GM12872 (cell line): ENCODE measurements around the gene CYSRT1.

Experiments
- CTCF ChIP-seq: IDR thresholded peaks from 3 replicates; pipeline ENCODE4 v1.5.1; 2011; ENCODE audit warnings: low read depth, mild to moderate bottlenecking, low read length, moderate library complexity; ENCODE audit not compliant: insufficient read depth

CYSRT1 gene

DNA sequence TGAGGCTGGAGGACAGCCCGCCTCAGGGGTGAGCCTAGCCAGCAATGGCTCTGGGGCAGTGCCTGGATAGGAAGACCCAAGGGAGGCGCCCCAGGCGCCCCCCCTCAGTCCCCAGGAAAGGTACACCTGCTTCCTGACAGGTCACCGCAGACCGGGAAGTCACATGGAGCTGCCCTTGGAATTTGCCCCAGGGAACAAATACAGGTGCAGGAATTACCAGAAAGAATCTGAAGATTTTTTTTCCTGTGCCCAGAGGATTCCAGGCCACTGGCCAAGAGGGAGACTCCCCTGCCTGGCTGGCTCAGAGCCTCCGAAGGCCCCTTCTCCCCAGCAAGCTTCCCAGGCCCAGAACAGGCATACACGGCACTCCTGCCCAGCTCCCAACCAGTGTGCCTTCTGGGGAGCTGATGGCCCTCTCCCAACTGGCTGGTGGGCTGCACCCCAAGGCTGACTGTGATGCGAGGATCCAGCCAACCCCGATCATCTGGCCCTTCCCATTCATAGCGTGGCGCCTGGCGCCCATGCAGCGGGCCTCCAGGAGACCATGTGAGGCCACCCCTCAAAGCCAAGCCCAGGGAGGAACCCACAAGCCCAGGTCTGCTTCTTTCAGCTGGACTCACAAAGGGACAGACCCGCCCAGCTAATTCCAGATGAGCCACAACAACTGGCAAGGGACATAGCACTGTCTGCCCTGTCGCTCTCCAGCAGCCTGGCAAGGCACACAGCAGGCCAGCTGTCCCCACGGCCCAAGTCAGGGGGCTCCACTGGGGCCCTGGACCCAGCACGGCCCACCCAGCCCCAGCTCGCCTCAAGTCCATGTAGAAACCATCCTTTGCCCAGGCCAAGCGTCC lies 26.7 kb upstream of the CYSRT1 start:
- no peak for TF ChIP-seq CTCF

DNA sequence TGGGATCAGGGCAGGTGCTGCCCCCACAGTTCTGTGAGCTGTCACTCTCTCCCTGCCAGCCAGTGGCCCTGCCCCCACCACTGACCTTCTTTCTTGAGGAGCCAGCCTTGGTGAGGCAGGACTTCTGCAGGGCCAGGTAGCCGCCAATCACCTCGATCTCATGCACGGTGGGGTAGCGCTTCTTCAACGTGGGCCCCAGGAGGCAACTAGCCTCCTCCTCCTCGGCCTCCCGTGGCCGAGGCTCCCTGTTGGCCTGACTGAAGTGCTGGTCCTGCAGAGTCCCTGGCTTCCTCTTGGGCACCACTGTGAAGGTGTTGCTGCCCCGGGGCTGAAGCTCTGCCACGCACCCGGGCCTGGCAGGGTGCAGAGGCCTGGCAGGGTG lies 26.1 kb upstream of the CYSRT1 start:
- no peak for TF ChIP-seq CTCF

DNA sequence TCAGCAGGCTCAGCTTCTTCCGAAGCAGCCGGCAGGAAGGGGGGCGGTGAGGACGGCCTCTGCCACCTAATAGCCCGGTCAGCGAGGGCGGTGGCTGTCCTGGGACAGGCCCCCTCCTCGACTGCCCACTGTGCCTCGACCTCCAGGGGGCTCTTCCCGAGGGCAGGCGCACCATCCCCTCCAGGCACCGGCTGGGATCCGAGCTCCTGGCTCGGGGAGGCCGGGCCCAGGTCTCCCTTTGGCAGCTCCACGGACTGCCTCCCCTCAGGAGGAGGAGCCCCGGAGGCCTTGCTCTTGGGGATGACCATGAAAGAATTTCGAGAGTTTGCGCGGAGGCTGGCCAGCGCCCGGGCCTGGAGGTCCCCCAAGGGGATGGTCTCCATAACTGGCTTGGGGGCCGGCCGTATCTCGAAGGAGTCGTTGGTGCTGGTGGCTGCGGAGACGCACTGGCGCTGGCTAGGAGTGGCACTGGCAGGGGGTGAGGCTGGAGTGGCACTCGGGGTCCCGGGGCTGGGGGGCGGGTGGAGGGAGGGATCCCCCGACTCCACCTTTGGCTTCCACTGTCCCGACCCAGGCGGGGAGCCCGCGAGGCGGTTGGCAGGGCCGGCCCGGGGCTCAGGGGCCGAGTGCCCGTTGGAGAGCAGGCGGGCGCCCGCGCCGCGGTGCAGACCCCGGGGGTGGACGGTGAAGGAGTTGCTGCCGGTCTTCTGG lies 25.4 kb upstream of the CYSRT1 start:
- TF ChIP-seq CTCF, result no peak

DNA sequence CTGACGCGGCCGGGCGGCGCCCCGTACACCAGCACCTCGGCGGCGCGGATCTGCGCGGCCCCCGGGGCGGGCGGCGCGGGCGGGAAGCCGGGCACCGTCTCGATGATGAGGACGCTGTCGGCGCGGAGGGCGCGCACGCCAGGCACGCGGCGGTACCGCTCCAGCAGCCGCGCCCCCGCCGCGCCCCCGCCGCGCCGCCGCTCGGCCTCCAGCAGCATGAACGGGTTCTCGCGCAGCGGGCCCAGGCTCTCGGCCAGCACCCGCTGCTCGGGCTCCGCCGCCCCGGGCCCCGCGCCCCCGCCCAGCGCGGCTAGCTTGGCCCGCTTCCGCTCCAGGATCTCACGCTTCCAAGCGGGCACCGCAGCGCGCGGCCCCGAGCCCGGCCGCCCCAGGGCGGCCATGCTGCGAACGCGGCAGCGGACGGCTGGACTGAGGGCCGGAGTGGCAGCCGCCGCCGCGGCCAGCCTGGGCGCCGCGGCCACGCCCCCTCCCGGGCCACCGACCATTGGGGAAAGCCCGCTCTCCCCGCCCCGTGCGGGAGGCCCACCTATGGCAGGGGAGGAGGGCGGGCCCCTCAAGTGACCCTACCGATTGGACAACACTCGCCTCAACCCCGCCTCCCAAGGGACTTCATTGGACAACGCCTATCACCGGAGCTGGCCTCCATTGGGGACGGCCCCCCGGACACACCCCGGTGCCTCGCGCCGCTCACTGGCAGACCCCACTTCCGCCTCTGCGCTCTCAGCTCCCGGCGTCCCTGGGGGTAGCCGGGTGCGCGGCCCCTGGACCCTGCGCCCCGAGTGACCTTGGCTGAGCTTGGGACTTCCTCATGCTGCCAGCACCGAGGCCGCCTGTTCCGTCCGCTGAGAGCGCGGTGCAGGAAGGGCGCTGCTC lies 24.4 kb upstream of the CYSRT1 start, which contains the start of gene TPRN:
Gene TPRN (minus strand): TSS at position 431 of the 894 bp plus-strand sequence. CDS start 30 bp downstream, at position 401.
- TF ChIP-seq CTCF, result no peak

DNA sequence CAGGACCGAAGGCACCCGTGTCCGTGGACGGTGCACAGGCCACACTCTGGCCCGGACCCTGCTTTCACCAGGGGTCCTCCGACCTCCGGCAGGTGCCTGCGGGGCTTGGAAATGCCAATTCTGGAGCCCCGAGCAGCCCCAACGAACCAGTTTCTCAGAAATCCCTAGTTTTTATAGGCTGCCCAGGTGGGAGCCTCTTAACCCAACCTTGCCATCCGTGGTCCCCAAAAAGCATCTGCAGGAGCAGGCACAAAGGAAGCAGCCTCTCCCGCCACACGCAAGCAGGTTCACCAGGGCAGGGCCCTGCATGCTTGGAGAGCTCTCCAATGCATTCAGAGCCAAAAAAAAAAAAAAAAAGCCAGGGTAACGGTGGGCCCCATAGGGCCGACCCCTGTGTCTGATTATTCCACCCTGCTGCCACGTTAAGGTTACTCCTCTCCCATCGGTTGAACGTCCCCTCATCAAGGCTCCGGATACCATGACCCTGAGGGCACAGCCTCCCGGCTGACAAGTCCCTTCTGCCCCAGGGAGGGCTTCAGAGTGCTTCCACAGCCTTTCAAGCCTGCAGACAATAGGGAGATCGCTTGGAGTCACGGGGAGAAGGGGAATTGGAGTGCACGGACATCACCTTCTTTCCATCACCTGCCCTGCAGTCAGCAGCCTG lies 23.6 kb upstream of the CYSRT1 start:
- no peak for TF ChIP-seq CTCF

DNA sequence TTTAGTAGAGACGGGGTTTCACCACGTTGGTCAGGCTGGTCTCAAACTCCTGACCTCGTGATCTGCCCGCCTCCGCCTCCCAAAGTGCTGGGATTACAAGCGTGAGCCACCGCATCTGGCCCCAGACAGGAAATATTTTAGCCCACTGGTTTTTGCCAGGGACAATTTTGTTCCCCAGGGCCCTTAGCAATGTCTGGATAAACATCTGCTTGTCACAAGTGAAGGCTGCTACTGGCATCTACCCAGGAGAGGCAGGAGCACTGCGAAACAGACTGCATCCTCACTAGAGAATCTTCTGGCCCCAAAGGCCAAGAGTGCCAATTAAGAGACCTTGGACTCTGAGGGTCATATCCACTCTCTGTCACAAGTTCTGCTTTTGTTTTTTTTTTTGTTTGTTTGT lies 22.0 kb upstream of the CYSRT1 start:
- no peak for TF ChIP-seq CTCF
